GM12801 (cell line): ENCODE results near the gene DIP2B.

Experiments
- CTCF ChIP-seq: IDR thresholded peaks from one replicate; pipeline ENCODE4 v1.5.1; 2011; ENCODE audit warnings: control low read depth; ENCODE audit not compliant: insufficient read length; ENCODE audit errors: extremely low read depth

The DIP2B gene

GRCh38 chr12:50628394-50628793 is 123.6 kb downstream of the DIP2B start:
- TF ChIP-seq CTCF, result no peak

GRCh38 chr12:50633955-50634354 is 129.2 kb downstream of the DIP2B start:
- no peak for TF ChIP-seq CTCF

- no peak for TF ChIP-seq CTCF
Measured at GRCh38 chr12:50634379-50634778, 129.6 kb downstream of the DIP2B start.

- TF ChIP-seq CTCF, result no peak
Measured at GRCh38 chr12:50635364-50635763, 130.6 kb downstream of the DIP2B start.

GRCh38 chr12:50635857-50636256 is 131.1 kb downstream of the DIP2B start:
- no peak for TF ChIP-seq CTCF

GRCh38 chr12:50636505-50636904 is 131.7 kb downstream of the DIP2B start:
- TF ChIP-seq CTCF, result no peak

GRCh38 chr12:50637870-50638481 is 133.2 kb downstream of the DIP2B start:
- TF ChIP-seq CTCF, result no peak
